HK-2 (cell line): ENCODE measurements around the gene SLC6A5.
A peak's percentile ranks its signal among the peaks of the same experiment; 100 is the strongest.

Source experiments
- DNase-seq: peaks from one replicate; pipeline ENCODE4 v3.0.0-alpha.2; 2018; ENCODE audit not compliant: unreplicated experiment

The SLC6A5 gene

GRCh38 chr11:20620988-20621387 lies 21.6 kb downstream of the SLC6A5 start:
- no peak for DNase-seq

DNA sequence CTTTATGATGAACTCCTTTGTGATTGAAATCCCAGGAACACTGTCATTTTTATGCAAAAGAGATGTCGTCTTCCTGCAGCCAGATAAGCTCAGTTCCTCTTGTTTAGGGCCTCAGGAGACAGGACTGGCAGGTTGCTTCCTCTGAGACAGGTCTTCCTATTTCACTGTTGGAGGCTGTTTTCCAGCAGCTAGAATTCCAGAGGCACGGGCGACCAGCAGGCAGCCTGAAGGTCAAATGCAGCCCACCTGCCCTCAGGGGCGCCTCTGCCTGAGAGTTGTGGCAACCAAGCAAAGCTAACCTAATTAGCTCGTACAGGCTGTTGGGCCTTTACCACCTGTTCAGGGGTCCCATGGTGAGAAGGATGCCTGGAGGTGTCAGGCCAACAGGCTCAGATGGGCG lies 22.3 kb downstream of the SLC6A5 start:
- no peak for DNase-seq

DNA sequence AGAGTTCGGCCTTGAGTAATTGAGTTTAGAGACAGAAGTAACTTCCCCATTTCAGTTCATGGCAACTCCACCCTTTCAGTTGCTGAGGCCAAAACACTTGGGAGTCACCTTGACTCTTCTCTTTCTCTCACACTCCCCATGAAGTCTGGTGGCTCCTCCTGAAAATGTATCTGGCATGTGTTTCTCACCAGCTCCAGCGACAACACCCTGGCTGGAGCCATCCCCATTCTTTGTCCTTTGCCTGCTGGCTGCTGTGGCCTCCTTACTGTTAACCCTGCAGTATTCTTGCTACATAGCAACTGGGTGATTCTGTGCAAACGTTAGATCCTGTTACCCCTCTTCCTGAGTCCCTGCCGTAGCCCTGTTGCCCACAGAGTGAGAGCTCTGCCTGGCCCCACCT lies 23.8 kb downstream of the SLC6A5 start:
- DNase-seq = no peak

- no peak for DNase-seq
Observed at GRCh38 chr11:20626279-20626678, 26.9 kb downstream of the SLC6A5 start.

DNA sequence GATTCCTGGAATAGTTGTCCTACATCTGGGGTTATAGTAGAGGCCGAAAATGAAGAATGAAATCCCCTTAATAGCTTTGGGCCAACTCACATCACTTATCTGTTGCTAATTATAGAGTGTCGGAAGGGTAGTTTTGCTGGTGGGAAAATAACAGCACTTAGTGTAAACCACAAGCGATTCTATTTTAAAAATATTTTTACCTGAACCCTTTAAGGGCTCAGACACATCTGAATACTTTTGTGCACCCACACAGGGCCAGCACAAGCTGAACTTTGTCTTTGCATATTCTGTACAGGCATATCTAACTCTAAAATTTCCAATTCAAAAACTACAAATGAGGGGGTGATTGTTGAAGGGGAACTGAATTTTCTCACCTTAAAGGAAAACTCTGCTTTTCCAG lies 27.6 kb downstream of the SLC6A5 start:
- no peak for DNase-seq

GRCh38 chr11:20627701-20628100 lies 28.3 kb downstream of the SLC6A5 start:
- DNase-seq = no peak

- no peak for DNase-seq
Observed at GRCh38 chr11:20631519-20632168, 32.2 kb downstream of the SLC6A5 start.

GRCh38 chr11:20632169-20632532 lies 32.7 kb downstream of the SLC6A5 start:
- DNase-seq = no peak

- DNase-seq = no peak
Observed at GRCh38 chr11:20634044-20634443, 34.6 kb downstream of the SLC6A5 start.

DNA sequence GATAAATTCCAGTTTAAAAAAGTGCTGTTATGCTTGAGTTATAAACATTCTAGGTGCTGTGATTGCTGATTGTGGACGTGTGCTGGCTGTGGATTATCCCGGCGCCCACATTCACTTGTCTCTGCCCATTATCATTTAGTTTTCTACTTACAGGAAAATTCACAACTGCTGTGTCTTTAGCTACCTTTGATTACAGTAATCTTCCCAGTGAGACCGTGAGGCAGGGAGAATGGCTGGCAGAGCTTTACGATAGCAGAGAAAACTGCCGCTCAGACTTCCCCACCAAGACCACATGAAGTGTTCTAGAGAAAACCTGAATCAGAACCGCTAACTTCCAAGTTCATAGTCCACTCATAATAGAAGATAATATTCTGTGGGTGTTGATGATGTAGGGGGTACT lies 35.4 kb downstream of the SLC6A5 start:
- DNase-seq = no peak

- no peak for DNase-seq
Observed at GRCh38 chr11:20638074-20638473, 38.7 kb downstream of the SLC6A5 start.

GRCh38 chr11:20639688-20640087 lies 40.3 kb downstream of the SLC6A5 start:
- DNase-seq = no peak

DNA sequence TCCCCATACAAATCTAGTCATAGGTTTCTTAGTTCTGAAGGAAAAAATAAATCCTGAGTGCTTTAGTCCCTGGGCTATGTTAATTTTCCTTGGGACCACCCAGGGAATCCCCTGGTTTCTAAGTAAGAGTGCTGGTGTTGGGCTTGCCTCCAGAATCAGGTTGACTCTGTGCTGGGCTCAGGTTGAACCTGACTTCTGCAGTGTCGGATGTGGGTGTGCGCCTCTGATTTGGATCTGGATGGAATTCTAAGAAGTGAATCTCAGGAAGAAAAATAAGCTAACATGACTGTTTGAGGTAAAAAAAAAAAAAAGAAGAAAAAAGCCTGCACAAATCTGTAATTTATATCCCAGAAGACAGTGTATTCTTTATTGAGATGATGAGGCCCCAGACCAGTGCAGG lies 41.0 kb downstream of the SLC6A5 start:
- no peak for DNase-seq

- DNase-seq = no peak
Observed at GRCh38 chr11:20644360-20644759, 45.0 kb downstream of the SLC6A5 start.

DNA sequence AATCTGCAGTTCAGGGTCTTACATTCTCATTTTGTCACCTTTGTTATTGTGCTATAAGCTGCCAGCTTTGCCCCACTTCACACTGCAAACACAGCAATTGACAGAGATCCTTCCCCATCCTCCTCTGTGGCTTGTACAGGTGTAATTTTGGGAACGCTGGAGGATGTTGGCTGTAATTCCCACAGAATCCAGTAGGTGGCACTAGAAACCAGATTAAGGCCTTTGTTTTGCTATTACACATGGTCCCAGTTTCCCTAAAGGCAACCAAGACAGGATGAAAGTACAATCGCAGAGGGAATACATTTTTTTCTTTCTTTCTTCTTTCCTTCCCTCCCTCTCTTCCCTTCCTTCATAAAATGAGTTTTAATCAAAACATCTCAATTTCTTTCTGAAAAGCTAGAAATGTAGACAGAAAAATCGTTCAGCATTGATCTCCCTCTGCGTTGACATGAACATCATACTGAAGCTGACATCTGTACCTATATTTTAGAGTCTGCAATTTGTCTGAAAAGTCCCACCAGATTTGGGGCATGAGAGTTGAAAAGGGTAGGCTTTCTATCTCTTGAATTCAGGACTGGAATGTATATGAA lies 48.7 kb downstream of the SLC6A5 start:
- peak; percentile 31 for DNase-seq

- no peak for DNase-seq
Observed at GRCh38 chr11:20652150-20652806, 52.9 kb downstream of the SLC6A5 start.

DNA sequence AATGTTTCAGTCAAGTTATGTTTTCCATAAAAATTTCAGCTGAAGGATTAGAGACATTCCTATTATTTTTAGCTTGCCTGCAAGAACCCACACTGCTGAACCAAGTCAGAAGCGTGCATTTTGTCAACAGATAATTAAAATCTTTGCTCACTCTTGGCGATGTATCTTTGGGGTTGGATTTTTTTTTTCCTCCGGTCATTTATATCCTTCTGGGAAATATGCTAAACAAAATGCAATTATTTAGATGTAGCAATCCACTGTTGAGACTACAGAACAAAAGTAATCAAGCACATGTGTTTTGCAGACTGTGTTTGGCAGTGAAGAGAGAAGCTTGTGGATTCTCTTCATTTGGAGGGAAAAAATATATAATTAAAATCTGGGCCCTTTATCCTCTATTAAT lies 54.6 kb downstream of the SLC6A5 start:
- no peak for DNase-seq

DNA sequence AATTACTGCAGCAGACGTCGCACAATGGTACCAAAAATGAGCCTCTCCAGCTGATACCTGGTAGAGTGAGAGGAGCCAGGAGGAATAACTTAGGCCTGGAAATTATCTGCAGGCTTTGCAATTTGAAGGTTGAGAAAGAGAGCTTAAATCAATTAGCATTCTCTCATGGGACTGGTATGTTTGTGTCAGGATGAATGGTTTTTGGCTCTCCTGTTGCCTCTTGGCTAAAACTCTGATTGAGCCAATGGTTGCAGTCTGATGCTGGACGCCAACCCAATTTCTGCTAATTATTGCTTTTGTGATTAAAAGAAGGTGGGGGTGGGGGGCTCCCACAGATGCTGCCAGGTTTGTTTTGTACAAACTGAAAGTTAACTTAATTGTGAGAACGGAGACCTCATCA lies 57.5 kb downstream of the SLC6A5 start:
- DNase-seq = no peak

DNA sequence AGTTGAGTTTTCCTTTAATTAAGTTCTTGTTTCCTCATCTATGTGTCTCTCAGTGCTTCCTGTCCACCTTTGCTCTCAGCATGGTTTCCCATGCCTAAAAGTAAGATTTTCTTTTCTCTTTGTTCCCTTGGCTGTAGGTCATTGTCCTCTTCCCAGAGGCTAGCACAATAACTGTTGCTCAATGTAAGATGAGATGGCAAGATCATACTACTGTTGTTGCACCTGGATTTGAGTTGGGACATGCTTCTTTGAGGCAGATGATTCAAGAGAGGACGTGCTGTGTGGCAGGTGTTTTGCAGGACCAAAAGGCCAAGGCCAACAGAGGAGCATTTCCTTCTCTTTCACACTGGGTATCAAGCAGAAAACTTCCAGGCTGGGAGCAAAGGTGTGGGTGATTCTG lies 58.7 kb downstream of the SLC6A5 start:
- no peak for DNase-seq

GRCh38 chr11:20661445-20661844 lies 62.0 kb downstream of the SLC6A5 start:
- DNase-seq = no peak

DNA sequence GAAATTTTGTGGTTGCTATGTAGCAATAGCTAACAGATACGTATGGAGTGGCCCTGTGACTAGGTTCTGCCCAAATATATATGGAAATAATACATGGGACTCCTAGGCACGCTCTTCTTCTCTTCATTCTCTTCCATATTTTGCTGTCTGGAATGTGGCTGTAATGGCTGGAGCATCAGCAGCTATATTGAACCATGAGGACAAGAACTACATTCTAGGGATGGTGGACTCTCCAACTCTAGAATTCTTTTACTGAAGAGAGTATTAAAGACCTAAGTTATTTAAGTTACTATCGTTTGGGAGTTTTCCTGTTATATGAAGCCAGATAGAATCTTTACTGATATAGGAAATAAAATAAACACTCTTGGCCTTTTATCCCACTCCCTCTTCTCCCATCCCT lies 62.4 kb downstream of the SLC6A5 start:
- DNase-seq = no peak

DNA sequence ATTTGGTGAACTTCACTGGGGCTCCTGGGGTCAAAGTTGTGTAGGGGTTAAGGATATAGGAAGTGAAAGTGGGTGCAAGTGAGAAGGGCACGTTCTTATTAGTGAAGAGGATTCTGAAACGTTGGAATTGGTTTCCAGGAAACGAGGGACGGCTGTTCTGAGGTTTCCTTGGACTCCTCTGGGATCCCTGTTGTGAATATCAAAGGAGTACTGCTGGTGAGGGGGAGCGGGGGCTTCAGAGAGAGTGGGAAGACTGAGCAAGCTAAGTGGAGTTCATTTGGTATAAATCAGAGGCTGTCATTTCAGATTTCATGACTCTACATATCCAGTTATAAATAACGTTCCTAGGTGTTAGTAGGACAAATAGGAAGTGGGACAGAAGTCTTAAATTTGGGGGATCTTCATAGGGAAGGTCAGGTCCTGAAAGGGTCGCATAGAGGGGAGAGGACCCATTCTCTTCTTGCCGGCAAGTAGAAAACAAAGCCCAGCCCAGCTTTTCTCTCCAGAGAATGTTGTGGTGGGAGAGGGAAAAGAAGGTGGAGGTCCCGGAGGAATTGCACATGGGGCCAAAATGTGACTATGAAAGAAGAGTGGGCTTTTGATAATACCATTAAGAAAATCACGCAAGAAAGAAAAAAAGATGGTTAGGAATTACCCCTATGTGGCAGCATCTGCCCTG lies 68.9 kb downstream of the SLC6A5 start:
- no peak for DNase-seq
